Stimulated activated effector memory CD8-positive, alpha-beta T cell treated with anti-CD3 and anti-CD28 coated beads, Interleukin-12 subunit alpha, Interleukin-12 subunit beta, amount 100 ng/mL, for 72 hours (primary cell): ENCODE measurements around the gene PTBP2.
A peak's percentile ranks its signal among the peaks of the same experiment; 100 is the strongest.

Source experiments
- ATAC-seq: fragments of 150-1000 bp; cut with Tn5 transposase; 2 replicates; pipeline ENCODE4 v1.10.0; 2021
- DNase-seq, 2 donors: peaks; one replicate each; pipeline ENCODE4 v3.0.0; 2021 to 2022; ENCODE audit warnings: low spot score in 2 of 2
- H3K27ac Mint-ChIP-seq: one replicate; pipeline ENCODE4 v1.8.0; 2022; ENCODE audit warnings: mild to moderate bottlenecking, mixed read lengths
- H3K36me3 Mint-ChIP-seq: one replicate; pipeline ENCODE4 v1.8.0; 2022; ENCODE audit warnings: mild to moderate bottlenecking, mixed read lengths
- H3K4me1 Mint-ChIP-seq: one replicate; pipeline ENCODE4 v1.8.0; 2022; ENCODE audit warnings: mixed read lengths
- H3K4me3 Mint-ChIP-seq: one replicate; pipeline ENCODE4 v1.8.0; 2022; ENCODE audit warnings: mild to moderate bottlenecking, mixed read lengths
- H3K9me3 Mint-ChIP-seq: one replicate; pipeline ENCODE4 v1.8.0; 2022; ENCODE audit warnings: mixed read lengths

PTBP2 gene

DNA sequence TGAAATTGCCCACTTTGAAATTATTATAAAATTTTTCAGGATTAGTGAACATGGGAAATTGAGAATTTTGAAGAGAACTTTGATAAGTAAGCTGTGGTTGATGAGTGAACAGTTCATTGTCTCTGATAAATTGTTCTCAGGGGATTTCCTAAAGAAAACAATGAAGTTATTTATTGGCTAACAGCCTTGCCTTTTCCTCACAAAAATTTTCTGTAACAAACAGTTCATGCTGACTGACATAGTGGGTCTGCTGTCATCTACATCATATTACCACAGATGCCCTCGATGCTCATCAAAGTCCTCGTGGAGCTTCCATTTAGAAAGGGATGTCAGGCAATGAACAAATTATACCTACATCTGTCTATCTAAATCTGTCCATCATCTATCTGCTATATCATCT is 113.4 kb downstream of the PTBP2 start:
- Mint-ChIP-seq H3K9me3 (no peaks in the 10 kb centered on the region), H3K4me1 (no peaks in the 10 kb centered on the region), H3K27ac (no peak overlapping the region), H3K36me3 (no peaks in the 10 kb centered on the region), H3K4me3 (no peak overlapping the region)
- no peak for DNase-seq
- no peak for ATAC-seq

DNA sequence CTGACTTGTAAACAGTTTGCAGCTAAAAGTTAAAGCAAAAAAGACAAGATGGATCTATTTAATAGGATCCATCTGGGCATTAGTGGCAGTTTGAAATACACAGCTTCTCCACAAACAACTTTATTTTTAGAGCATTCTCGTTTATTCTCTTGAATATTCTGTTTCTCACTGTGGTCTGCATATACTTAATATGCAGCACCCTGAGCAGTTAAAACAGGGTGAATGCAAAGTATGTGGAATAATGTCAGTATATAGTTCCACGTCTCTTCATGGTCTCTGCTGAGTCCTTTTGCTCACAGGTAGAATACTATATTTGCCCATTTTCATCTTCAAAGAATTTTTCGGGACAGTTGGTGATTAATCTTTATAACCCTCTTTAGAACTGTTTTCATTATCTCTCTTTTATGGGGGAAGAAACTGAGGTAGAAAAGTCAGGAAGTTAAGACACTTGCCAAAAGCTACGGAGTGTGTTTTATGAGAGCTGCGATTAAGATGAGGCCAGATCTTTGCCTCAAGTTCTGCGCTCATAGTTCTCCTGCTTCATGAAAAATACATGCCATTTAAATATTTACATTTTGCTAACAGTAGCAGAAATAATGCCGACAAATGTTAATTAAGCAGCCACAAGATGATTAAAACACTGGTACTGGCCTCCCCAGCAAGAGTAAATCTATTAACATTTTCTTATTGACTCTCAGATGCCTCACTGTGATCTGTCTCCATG is 115.6 kb downstream of the PTBP2 start:
- ATAC-seq = no peak
- no peak overlapping the region for H3K27ac Mint-ChIP-seq
- no peak overlapping the region for H3K4me3 Mint-ChIP-seq
- H3K4me1 Mint-ChIP-seq = no peaks in the 10 kb centered on the region
- H3K9me3 Mint-ChIP-seq = no peaks in the 10 kb centered on the region
- H3K36me3 Mint-ChIP-seq = no peaks in the 10 kb centered on the region
- no peak for DNase-seq

DNA sequence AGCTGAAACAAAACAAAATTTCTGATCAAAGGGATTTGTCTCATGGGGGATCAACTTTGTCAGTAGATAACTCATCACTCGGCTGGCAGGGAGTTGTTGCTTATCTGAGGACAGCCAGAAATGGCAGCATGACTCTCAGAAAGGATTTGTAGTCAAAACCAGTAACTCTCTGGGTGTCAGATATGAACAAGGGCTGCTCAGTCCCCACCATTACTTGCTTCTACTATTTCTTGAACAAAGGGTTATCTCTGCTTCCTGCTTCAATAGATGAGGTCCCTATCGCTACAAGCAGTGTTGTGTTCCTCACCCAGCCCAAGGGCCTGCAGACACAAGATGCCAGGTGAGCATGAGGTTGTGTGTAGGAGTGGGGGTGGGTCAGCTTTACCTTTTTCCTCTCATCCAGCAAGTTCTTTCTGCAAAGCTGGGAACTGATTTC is 116.2 kb downstream of the PTBP2 start:
- DNase-seq (no peak), ATAC-seq (no peak)
- H3K27ac Mint-ChIP-seq = no peak overlapping the region
- H3K4me1 Mint-ChIP-seq = no peaks in the 10 kb centered on the region
- H3K4me3 Mint-ChIP-seq = no peak overlapping the region
- no peaks in the 10 kb centered on the region for H3K9me3 Mint-ChIP-seq
- no peaks in the 10 kb centered on the region for H3K36me3 Mint-ChIP-seq

DNA sequence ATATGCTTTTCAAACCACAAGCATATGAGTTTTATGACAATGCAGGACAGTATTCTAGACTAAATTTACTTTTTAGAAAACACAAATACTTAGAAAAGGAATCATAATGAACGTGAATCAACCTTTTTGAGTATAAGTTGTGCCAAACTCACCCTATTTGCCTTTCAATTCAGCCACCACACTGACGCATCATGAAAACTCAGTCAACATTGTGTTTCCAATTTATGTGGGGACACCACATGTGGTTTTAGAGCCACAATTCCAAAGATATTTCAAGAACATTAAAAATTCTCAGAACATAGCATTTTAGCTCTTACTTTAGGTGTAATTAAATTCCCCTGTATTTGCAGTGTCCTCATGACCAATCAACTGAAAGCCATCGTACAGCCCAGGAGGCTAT is 118.8 kb downstream of the PTBP2 start:
- no peak for ATAC-seq
- Mint-ChIP-seq H3K9me3 (no peaks in the 10 kb centered on the region), H3K4me1 (no peaks in the 10 kb centered on the region), H3K36me3 (no peaks in the 10 kb centered on the region), H3K4me3 (no peak overlapping the region), H3K27ac (no peak overlapping the region)
- DNase-seq = no peak

DNA sequence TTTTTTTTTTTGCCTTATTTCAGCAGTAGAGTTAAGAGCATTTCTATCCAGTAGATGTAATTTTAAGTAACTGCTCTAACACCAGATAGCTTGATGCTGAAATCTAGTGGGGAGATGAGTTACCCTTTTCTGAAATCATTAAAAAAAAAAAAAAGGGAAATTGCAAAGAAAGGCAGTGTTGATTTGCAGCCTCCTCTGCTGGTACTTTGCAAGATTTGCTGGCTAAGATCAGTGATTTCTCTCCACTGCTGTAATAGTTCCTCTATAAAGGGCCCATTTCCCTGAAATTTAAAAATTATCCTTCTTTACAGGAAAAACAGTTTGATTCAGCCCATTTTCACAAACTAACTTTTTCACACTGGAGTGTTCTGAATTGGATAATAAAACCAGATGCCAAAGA is 120.6 kb downstream of the PTBP2 start:
- DNase-seq (no peak), ATAC-seq (no peak)
- H3K4me1 Mint-ChIP-seq = no peaks in the 10 kb centered on the region
- H3K36me3 Mint-ChIP-seq = no peaks in the 10 kb centered on the region
- no peak overlapping the region for H3K4me3 Mint-ChIP-seq
- H3K27ac Mint-ChIP-seq = no peak overlapping the region
- no peaks in the 10 kb centered on the region for H3K9me3 Mint-ChIP-seq

DNA sequence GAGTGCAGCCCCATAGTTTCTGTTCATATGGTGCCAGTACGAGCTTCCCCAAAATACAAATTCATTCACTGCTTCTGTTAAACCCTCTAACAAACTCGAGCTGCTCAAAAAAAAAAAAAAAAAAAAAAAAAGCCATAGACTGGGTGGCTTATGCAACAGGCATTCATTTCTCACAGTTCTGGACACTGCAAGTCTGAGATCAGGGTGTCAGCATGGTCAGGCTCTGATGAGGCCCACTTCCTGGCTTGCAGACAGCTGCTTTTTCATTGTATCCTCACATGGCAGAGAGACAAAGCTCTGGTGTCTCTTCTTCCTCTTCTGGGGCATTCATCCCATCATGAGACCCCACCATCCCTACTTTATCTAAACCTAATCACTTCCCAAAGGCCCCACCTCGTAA is 121.6 kb downstream of the PTBP2 start:
- Mint-ChIP-seq H3K36me3 (no peaks in the 10 kb centered on the region), H3K4me1 (no peaks in the 10 kb centered on the region), H3K27ac (no peak overlapping the region), H3K4me3 (no peak overlapping the region), H3K9me3 (no peaks in the 10 kb centered on the region)
- no peak for DNase-seq
- no peak for ATAC-seq

DNA sequence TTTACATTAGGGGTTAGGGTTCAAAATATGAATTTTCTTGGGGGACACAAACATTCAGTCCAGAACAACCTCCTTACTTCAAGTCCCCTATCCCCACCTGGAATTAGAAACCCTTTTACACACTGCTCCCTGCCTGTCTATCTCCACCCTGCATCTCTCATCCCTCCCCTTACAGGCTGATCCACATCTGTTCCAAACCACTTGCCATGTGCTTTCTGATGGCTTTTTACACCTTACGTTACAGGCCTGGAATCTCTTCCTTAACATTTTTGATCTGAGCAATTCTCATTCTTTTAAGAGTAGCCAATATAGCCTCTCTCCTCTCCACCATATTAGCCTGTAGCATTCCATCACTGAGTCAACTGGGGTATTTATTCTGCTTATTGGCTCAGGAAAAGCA is 122.0 kb downstream of the PTBP2 start:
- no peaks in the 10 kb centered on the region for H3K9me3 Mint-ChIP-seq
- no peak overlapping the region for H3K4me3 Mint-ChIP-seq
- H3K36me3 Mint-ChIP-seq = no peaks in the 10 kb centered on the region
- ATAC-seq = no peak
- no peak for DNase-seq
- no peak overlapping the region for H3K27ac Mint-ChIP-seq
- H3K4me1 Mint-ChIP-seq = no peaks in the 10 kb centered on the region

DNA sequence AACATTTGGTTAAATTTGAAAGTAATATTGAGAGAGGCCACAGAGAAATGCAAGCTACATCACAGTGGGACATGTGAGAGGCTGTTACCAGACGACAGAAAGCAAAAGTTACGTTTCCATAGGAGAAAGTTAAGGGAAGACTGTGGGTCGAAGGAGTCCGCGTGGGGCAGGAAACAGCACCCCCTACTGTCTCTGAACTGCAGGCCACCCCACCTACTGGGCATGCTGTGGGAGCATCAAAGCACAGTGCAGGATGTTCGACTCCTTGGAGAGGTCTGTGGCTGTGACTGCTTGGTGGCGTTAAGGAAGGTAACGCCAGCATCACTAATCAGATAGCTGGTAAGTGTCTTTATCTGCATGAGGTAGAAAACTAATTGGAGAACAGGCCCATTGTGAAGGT is 123.9 kb downstream of the PTBP2 start:
- Mint-ChIP-seq H3K36me3 (no peaks in the 10 kb centered on the region), H3K4me1 (no peaks in the 10 kb centered on the region), H3K9me3 (no peaks in the 10 kb centered on the region), H3K27ac (no peak overlapping the region), H3K4me3 (no peak overlapping the region)
- ATAC-seq (peak; percentile 69), DNase-seq (peak; percentile 9 to 57)

DNA sequence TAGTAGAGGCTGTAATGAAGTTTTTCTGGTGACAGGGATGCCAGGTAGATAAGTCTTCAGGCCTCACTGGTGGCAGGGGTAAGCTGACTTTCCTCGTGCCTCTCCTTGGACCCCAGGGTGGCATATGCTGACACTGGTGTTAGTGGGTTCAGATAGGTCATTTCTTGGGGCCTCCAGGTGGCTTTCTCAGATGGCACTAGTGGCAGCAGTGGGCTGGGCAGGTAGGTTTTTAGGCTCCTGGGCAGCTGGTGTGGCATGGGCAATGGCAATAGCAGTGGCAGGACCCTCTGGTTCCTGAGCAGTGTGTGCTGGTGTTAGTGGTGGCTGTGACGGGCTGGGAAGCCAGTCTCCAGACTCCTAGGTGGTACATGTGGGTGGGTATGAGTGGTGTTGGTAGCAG is 140.3 kb downstream of the PTBP2 start:
- H3K9me3 Mint-ChIP-seq = peaks cover 9% of the 10 kb centered on the region
- H3K4me3 Mint-ChIP-seq = no peak overlapping the region
- H3K36me3 Mint-ChIP-seq = no peaks in the 10 kb centered on the region
- no peak overlapping the region for H3K27ac Mint-ChIP-seq
- no peak for DNase-seq
- ATAC-seq = no peak
- H3K4me1 Mint-ChIP-seq = no peaks in the 10 kb centered on the region

DNA sequence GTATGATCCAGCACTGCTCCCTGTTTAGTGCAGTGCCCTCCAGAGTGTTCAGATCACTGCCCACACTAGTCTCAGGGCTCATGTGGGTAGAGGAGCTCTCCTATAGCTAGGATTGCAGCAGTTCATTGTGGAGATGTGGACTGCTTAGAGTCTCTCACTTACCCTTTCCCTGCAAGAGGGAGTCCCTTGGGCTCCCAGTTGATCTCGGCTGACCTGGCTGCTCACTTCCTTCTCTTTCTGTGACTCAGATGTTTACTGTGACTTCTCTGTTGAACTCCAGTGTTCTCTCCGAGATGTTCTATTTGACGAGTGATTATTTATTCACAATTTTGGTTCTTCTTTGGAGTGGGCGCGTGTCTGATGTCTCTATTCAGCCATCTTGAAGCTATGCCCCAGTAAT is 141.9 kb downstream of the PTBP2 start:
- Mint-ChIP-seq H3K4me1 (no peaks in the 10 kb centered on the region), H3K27ac (no peak overlapping the region), H3K36me3 (no peaks in the 10 kb centered on the region), H3K9me3 (peaks cover 6% of the 10 kb centered on the region), H3K4me3 (no peak overlapping the region)
- DNase-seq (no peak), ATAC-seq (no peak)
